ENCODE measurements around the gene ZNF740.

DNA sequence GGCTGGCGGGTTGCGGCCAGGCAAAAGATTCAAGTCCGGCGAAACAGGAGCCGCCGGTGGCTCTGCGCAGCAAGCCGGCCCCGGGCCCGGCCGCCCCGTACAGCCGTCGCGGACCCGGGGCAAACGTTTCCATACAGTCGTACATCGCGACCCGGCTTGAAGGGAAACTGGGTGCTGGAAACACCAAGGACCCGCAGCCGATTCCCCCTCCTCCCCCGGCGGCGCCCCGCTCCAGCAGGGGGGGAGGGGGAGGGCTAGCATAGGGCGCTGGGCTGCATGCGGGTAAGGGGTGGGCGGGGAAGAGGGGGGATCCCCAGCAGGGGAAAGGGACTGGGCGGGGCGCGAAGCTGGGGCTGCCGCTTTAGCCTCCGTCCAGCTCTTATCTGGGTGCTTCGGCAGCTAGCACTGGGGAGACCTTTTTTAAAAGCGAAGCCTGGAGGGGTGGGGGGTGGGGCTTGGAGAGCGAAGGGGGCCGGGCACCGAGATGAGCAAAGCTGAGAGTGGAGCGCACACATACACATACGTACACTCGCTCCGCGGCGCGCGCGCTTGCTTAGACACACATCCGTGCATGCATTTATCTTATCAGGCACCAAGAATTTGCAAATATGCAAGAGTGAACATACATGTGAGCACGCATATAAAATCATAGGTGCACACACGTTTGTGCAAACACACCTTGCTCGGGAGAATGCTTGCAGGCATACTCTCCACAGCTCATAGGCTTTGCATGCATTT lies 39.6 kb downstream of the ZNF740 start:
- TF ChIP-seq POLR2A (IDR thresholded peaks at IDR 0.05; ENCODE audit: low read depth, low read length) (no peak), TAF1 (IDR thresholded peaks at IDR 0.05; ENCODE audit: borderline replicate concordance, low read depth, low read length) (no peak), POLR2AphosphoS5 (IDR thresholded peaks at IDR 0.05; ENCODE audit: low read depth, low read length) (no peak)

Measured in GM12892 (cell line).